ENCODE results near the gene ZNRF1.

The ZNRF1 gene

DNA sequence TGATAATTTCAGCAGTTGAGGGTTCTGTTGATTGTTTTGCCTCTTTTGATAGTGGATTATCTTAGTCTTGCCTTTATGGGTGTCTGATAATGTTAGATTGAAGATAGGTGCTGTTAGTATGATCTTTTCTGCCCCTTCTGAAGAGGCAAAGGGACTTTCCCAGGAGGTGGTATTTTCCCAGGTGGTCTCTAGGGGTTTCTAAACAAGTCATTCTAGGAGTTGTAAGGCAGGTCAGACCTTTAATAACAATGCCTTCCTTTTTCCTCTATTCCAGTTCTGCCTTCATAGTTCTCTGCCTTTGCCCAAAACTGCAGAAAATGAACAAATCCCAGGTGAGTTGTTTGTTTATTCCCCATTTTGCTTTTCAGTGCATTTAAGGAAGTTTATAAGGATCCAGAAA is 153.8 kb downstream of the ZNRF1 start:
- peak; percentile 13 for DNase-seq (ENCODE audit: low spot score)
- TF ChIP-seq, protein P1, sequence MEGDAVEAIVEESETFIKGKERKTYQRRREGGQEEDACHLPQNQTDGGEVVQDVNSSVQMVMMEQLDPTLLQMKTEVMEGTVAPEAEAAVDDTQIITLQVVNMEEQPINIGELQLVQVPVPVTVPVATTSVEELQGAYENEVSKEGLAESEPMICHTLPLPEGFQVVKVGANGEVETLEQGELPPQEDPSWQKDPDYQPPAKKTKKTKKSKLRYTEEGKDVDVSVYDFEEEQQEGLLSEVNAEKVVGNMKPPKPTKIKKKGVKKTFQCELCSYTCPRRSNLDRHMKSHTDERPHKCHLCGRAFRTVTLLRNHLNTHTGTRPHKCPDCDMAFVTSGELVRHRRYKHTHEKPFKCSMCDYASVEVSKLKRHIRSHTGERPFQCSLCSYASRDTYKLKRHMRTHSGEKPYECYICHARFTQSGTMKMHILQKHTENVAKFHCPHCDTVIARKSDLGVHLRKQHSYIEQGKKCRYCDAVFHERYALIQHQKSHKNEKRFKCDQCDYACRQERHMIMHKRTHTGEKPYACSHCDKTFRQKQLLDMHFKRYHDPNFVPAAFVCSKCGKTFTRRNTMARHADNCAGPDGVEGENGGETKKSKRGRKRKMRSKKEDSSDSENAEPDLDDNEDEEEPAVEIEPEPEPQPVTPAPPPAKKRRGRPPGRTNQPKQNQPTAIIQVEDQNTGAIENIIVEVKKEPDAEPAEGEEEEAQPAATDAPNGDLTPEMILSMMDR (IDR thresholded peaks at IDR 0.05; ENCODE audit: extremely low read depth, missing control alignments) = no peak

DNA sequence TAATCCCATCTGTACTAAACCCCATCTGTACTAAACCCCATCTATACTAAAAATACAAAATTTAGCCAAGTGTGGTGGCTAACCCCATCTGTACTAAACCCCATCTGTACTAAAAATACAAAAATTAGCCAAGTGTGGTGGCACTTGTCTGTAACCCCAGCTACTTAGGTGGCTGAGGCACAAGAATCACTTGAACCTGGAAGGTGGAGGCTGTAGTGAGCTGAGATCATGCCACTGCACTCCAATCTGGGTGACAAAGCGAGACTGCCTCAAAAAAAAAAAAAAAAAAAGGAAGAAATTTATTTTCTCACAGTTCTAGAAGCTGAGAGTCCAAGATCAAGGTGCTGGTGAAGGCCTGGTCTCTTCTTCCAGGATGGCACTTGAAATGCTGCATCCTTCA is 161.6 kb downstream of the ZNRF1 start:
- TF ChIP-seq, protein P1 (IDR thresholded peaks at IDR 0.05; ENCODE audit: extremely low read depth, missing control alignments) = no peak
- no peak for DNase-seq (ENCODE audit: low spot score)

All from GM20000 (cell line).